ENCODE measurements around the gene CHAF1A.

The CHAF1A gene

DNA sequence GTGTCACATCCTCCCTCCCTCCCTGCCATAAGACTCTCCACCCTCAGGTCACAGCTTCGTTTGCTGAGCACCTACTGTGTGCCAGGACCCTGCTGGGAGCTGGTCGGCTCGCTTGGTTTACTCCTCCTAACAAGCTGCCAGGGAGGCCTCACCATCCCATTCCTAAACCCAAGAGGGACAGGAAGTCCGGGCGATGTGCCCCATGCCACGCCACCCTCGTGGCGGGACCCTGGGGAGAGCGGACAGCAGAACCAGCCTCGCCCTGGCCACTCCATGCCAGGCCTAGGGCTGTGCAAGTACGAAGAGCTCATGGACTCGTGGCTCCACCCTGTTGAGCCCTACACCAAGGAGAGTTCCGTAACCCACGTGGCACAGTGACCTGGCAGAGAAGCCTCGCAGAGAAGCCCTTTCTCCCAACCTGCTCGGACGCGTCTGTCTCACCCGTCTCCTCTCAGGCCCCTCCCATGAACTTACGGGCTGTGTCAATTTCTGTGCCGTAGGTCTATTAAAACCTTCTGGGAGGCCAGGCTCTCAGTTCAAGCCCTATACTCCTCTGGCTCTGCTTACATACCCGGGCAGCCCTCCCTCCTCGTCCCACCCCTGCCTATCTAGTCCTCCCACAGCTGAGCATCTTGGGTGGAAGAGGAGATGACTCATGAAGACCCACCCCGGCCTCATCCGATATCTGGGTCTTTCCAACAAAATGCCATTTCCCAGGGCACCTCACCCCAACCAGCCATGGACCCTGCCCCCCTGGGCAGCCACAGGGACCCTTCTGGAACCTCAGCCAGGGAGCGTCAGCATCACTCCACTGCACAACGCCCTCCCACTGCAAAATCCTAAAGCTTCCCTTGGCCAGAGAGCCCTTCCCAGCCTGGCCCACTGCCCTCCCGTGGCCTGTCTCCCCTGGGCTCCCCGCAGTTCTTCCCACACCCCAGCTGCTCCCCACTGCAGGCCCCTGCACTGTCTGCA lies 52.6 kb downstream of the CHAF1A start:
- Mint-ChIP-seq H3K4me3 (no peak overlapping the region), H3K27me3 (ENCODE audit: low read depth) (no peaks in the 10 kb centered on the region), H3K27ac (no peak overlapping the region), H3K9me3 (no peaks in the 10 kb centered on the region), H3K36me3 (ENCODE audit: low read depth) (peaks cover 4% of the 10 kb centered on the region), H3K4me1 (ENCODE audit: low read depth) (peaks cover 13% of the 10 kb centered on the region)
- no peak for DNase-seq (ENCODE audit: low spot score)

DNA sequence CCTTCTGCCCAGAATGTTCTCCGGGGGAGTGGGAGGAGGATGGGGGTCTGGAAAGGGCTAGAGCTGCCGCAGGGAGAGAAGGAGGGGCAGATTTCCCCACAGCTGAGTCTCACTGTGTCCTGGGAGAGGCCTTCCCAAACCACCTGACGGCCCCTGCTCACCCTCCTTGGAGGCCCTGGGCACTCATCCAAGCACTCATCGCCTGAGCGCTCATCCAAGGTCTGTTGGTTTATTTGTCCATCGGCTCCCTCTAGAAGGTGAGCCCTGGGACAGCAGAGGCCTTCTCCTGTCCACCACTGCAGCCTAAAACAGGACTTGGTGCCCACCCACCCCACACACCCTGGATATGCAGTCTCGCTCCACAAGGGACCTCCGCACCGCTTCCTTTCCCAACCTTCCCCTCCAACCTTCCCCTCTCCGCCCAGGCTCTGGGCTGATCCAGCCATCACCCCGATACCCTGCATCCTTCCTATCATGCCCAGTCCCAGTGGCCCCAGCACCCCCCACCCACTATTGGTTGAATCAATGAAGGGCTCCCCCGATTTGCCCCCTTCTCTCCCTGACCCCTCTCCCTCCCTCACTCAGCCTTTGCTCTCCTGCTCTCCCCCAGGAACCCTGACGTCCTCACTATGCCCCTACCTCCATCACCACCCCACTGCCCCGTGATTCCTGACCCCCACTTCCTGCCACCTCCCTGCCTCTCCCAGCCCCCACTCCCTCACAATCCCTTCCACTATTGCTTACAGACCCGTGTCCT lies 53.5 kb downstream of the CHAF1A start:
- no peak for DNase-seq (ENCODE audit: low spot score)
- H3K4me1 Mint-ChIP-seq (ENCODE audit: low read depth) = peaks cover 13% of the 10 kb centered on the region
- H3K4me3 Mint-ChIP-seq = peak overlapping the region; percentile 94
- H3K27ac Mint-ChIP-seq = peak overlapping the region; percentile 81
- peaks cover under 1% of the 10 kb centered on the region for H3K36me3 Mint-ChIP-seq (ENCODE audit: low read depth)
- H3K27me3 Mint-ChIP-seq (ENCODE audit: low read depth) = no peaks in the 10 kb centered on the region
- H3K9me3 Mint-ChIP-seq = no peaks in the 10 kb centered on the region

DNA sequence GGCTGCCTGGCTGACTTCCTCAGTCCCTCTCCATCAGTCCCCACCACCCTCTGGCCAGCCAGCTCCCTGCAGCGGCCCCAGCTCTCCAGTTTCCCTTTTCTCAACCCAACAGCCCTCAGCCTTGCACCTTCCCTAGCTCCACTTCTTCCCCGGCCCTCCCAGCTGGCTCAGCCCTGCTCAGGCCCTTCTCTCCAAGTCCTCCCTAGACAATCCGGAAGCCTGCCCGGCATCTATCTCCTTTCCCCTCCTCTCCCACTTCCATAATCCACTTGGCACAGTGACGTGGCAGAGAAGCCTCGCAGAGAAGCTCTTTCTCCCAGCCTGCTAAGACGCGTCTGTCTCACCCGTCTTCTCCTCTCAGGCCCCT lies 54.0 kb downstream of the CHAF1A start:
- Mint-ChIP-seq H3K4me3 (peak overlapping the region; percentile 94), H3K9me3 (no peaks in the 10 kb centered on the region), H3K27ac (peak overlapping the region; percentile 81), H3K36me3 (ENCODE audit: low read depth) (no peaks in the 10 kb centered on the region), H3K27me3 (ENCODE audit: low read depth) (no peaks in the 10 kb centered on the region), H3K4me1 (ENCODE audit: low read depth) (peaks cover 13% of the 10 kb centered on the region)
- no peak for DNase-seq (ENCODE audit: low spot score)

DNA sequence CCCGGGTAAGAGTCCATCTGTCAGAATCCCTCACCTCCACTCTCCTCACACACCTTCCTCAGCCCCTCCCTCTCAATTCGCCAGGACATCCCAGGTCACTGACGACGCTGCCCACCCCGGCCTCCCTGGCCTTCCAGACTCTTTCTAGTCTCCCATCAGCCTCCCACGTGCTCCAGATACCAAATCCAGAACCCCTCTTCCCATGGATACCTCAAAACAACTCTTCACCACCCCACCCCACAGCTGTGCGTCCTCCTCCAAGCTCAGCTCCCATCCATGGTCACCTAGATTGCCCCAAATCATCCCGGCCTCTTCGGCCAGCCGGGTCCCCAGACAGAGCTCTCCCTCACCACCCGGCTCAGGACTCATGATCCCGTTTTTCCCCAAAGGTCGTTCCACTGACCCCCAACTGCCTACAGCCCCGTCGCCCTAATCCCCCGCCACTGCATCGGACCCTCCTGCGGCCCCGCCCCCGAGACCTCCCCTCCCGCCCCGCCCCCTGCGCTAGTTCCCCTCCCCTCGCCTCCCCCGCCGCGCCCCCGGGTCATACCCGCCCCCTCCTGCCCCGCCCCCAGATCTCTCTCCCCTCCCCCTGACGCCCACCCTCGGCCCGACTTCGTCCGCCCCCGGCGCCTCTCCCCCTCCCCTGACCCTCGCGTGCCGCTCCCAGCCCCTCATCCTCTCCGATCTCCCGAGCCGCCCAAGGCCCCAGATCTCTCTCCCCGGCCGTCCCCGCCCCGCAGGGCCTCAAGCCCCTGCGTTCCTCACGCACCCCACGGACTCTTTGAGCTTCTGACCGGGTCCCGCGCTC lies 54.6 kb downstream of the CHAF1A start:
- Mint-ChIP-seq H3K36me3 (ENCODE audit: low read depth) (no peaks in the 10 kb centered on the region), H3K9me3 (no peaks in the 10 kb centered on the region), H3K27ac (peak overlapping the region; percentile 81), H3K4me3 (peak overlapping the region; percentile 94), H3K4me1 (ENCODE audit: low read depth) (peaks cover 13% of the 10 kb centered on the region), H3K27me3 (ENCODE audit: low read depth) (no peaks in the 10 kb centered on the region)
- DNase-seq (ENCODE audit: low spot score) = no peak

DNA sequence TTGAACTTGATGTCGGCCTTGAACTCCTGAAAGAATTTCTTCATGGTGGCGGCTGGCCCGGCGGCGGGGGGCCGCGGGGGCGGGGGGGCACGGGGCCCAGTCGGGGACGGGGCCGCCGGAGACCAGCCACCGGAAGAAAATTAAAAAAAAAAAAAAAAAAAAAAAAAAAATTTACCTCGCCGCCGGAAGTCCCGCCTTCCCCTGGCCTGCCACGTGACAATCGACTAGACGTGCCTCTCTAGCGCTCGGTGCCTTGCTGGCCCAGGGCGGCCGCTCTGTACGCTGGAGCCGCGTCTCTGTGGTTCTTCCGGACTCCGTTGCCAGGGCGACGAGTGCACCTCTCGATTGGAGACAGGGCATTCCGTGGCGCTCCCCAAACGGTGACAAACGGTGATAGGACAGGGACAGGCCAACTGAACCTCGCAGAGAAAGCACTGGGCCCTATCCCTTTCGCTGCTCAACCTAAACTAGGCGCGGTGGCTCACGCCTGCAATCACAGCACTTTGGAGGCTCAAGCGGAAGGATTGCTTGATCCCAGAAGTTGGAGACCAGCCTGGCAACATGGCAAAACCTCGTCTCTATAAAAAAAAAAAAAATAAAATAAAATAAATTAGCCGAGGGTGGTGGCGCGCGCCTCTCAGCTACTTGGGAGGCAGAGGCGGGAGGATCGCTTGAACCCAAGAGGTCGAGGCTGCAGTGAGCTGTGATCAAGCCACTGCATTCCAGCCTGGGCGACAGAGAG lies 55.4 kb downstream of the CHAF1A start, which contains the start of gene UBXN6:
Gene UBXN6, minus strand, starts transcription at position 141 of the 742 bp plus-strand sequence. Its CDS starts 97 bp downstream, at position 44.
- peak; percentile 99 for DNase-seq (ENCODE audit: low spot score)

DNA sequence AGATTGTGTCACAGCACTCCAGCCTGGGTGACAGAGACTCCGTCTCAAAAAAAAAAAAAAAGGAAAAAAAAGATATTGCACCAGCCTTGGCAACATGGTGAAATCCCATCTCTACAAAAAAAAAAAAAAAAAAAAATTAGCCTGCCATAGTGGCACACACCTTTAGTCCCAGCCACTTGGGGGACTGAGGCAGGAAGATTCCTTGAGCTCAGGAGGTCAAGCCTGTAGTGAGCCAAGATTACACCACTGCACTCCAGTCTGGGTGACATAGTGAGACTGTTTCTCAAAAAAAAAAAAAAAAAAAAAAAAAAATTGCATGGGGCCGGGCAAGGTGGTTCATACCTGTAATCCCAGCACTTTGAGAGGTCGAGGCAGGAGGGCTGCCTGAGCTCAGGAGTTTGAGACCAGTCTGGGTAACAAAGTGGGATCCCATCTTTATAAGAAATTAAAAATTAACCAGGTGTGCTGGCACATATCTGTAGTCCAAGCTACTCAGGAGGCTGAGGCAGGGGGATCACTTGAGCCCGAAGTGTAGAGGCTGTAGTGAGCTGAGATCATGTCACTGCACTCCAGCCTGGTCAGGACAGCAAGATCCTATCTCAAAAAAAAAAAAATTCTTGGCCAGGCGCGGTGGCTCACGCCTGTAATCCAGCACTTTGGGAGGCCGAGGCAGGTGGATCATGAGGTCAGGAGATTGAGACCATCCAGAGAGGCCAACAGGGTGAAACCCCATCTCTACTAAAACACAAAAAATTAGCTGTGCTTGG lies 62.6 kb downstream of the CHAF1A start:
- no peaks in the 10 kb centered on the region for H3K27me3 Mint-ChIP-seq (ENCODE audit: low read depth)
- no peak overlapping the region for H3K4me3 Mint-ChIP-seq

More for the DNA sequence above, 55.4 kb downstream of the CHAF1A start, which contains the start of gene UBXN6:
- Mint-ChIP-seq H3K27ac (peak within 1 kb of the TSS; percentile 88), H3K36me3 (ENCODE audit: low read depth) (no peaks in the 10 kb centered on the region), H3K4me3 (peak within 1 kb of the TSS; percentile 94), H3K4me1 (ENCODE audit: low read depth) (peaks cover 13% of the 10 kb centered on the region), H3K9me3 (no peaks in the 10 kb centered on the region), H3K27me3 (ENCODE audit: low read depth) (no peaks in the 10 kb centered on the region)

DNA sequence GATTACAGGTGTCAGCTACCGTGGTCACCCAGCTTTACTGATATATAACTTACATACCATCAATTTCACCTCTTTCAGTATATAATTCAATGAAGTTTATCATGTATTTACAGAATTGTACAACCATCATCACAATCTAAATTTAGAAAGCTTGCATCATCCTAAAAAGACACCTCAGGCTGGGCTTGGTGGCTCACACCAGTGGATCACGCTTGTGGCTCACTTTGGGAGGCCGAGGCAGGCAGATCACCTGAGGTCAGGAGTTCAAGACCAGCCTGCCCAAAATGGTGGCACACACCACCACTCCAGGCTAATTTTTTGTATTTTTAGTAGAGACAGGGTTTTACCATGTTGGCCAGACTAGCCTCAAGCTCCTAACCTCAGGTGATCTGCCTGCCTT lies 65.4 kb downstream of the CHAF1A start:
- no peak for DNase-seq (ENCODE audit: low spot score)
- Mint-ChIP-seq H3K4me3 (no peak overlapping the region), H3K27me3 (ENCODE audit: low read depth) (no peaks in the 10 kb centered on the region), H3K4me1 (ENCODE audit: low read depth) (peaks cover 7% of the 10 kb centered on the region), H3K36me3 (ENCODE audit: low read depth) (no peaks in the 10 kb centered on the region), H3K27ac (no peak overlapping the region), H3K9me3 (no peaks in the 10 kb centered on the region)

More for the DNA sequence above, 62.6 kb downstream of the CHAF1A start:
- no peaks in the 10 kb centered on the region for H3K36me3 Mint-ChIP-seq (ENCODE audit: low read depth)
- peaks cover 2% of the 10 kb centered on the region for H3K4me1 Mint-ChIP-seq (ENCODE audit: low read depth)
- H3K27ac Mint-ChIP-seq = no peak overlapping the region
- no peak for DNase-seq (ENCODE audit: low spot score)
- no peaks in the 10 kb centered on the region for H3K9me3 Mint-ChIP-seq

DNA sequence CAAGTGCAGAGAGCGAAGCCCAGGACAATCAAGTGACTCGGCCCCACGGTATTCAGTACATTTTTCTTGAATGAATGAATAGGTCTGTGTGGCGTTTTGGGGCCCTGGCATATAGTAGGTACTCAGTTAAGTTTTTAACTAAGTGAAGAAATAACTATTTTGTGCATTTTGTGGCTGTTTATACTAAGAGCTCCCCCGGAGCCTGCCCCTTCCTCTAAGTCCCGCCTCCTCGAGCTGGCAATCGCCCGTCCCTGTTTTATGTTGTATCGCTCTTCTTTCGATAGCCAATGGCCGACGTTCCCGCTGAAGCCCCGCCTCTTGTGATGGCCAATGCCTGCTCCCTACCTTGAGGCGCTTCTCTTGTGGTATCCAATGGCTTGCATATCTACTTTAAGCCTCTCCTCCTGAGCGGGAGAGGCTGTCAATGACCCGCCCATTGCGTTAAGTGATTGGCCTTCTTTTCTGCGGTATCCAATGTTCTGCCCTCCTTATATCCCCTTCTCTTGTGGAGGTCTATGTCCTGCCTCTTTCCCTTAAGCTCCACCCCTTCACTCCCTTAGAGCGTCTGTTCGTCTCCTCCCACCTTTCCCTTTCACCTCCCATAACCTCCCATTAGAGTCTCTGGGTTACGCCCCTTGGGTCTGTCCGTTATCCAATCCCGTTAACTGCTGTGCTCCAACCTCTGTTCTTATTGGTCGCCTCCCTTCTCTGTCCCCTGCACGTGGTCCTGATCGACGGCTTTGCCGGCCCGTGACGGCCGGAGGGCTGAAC lies 69.1 kb downstream of the CHAF1A start:
- peaks cover 22% of the 10 kb centered on the region for H3K4me1 Mint-ChIP-seq (ENCODE audit: low read depth)
- peaks cover 2% of the 10 kb centered on the region for H3K36me3 Mint-ChIP-seq (ENCODE audit: low read depth)
- H3K27ac Mint-ChIP-seq = no peak overlapping the region
- H3K4me3 Mint-ChIP-seq = no peak overlapping the region
- peak; percentile 98 for DNase-seq (ENCODE audit: low spot score)
- H3K9me3 Mint-ChIP-seq = no peaks in the 10 kb centered on the region
- H3K27me3 Mint-ChIP-seq (ENCODE audit: low read depth) = no peaks in the 10 kb centered on the region

DNA sequence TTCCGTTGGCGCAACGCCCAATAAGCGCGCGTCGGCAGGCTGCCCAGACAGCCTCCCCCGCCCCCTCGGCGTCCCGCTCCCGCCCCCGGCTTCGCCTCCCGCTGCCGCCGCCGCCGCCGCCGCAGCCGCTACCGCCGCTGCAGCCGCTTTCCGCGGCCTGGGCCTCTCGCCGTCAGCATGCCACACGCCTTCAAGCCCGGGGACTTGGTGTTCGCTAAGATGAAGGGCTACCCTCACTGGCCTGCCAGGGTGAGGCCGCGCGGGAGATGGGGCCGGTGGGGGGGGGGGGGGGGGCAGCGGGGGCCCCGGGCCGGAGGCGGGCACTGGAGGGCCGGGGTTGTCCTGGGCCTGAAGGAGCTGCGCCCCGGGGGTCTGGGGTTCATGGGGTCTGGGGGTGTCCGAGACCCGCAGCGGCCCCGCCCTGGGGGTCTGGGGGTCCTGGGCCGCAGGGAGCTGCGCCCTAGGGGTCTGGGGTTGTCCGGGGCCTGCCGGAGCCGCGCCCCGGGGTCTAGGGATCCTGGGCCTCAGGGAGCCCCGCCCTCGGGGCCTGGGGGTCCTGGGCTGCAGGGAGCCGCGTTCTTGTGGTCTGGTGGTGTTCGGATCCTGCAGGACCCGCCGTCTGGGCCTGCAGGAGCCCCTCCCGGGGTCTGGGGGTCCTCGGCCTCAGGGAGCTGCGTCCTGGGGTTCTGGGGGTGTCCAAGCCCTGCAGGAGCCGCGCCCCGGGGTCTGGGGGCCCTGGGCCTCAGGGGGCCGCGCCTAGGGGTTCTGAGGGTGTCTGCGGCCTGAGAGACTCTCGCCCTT lies 69.9 kb downstream of the CHAF1A start, which contains the start of gene HDGFL2:
Gene HDGFL2, plus strand, starts transcription at position 124 of the 801 bp plus-strand sequence. Its CDS starts 54 bp downstream, at position 178.
- H3K27ac Mint-ChIP-seq = peak within 1 kb of the TSS; percentile 49
- H3K4me3 Mint-ChIP-seq = peak within 1 kb of the TSS; percentile 87
- peaks cover 4% of the 10 kb centered on the region for H3K36me3 Mint-ChIP-seq (ENCODE audit: low read depth)
- no peak for DNase-seq (ENCODE audit: low spot score)
- H3K27me3 Mint-ChIP-seq (ENCODE audit: low read depth) = no peaks in the 10 kb centered on the region
- peaks cover 22% of the 10 kb centered on the region for H3K4me1 Mint-ChIP-seq (ENCODE audit: low read depth)
- H3K9me3 Mint-ChIP-seq = no peaks in the 10 kb centered on the region

DNA sequence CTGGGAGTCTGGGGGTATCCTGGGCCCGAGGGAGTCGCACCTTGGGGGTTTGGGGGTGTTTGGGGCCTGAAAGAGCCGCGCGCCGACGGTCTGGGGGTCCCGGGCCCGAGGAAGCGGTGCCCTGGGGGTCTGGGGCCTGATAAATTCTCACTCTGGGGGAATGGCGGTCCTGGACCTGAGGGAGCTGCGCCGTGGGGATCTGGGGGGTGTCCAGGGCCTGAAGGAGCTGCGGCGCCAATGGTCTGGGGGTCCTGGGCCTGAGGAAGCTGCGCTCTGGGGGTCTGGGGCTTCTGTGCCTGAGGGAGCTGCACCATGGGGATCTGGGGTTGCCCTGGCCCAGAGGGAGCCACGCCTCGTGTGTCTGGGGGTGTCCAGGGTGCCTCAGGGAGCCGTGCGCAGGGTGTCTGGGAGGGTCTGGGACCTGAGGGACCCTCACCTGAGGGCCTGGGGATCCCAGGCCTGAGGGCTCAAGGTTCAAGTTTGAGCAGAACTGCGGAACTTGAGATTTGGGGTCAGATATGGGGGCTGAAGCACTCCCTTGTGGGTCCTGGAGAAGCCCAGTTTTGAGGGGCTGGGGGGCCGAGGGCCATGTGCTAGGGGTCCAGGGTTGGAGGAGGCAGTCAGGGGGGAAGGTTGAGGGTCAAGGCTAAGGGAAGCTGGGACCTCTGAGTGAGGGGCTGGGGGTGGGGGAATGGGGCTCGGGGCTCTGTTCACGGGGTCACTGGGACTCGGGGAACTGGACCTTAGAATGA lies 70.7 kb downstream of the CHAF1A start:
- no peaks in the 10 kb centered on the region for H3K9me3 Mint-ChIP-seq
- H3K27ac Mint-ChIP-seq = peak overlapping the region; percentile 49
- no peak for DNase-seq (ENCODE audit: low spot score)
- peak overlapping the region; percentile 87 for H3K4me3 Mint-ChIP-seq
- peaks cover 22% of the 10 kb centered on the region for H3K4me1 Mint-ChIP-seq (ENCODE audit: low read depth)
- peaks cover 6% of the 10 kb centered on the region for H3K36me3 Mint-ChIP-seq (ENCODE audit: low read depth)
- H3K27me3 Mint-ChIP-seq (ENCODE audit: low read depth) = no peaks in the 10 kb centered on the region

Measured in T-helper 2 cell treated with Interferon-gamma antibody and Interleukin-4, amounts not matched to agents 5 μg/mL and 100 μg/mL, for 36 hours (primary cell).